Gastrocnemius medialis (tissue), 4 donors: ENCODE measurements around the gene LETMD1.

Source experiments
- POLR2A ChIP-seq, 2 donors: fragments of 450-650 bp; IDR thresholded peaks; one replicate each; pipeline ENCODE4 v1.6.1; 2017; ENCODE audit warnings: antibody characterized with exemption in 2 of 2, mild to moderate bottlenecking in 2 of 2, moderate library complexity in 2 of 2
- TF ChIP-seq, protein P1 (sequence below), 5 experiments: fragments of 450-650 bp in 3 of 5; fragments of 200-600 bp in 2 of 5; sonication (generic) in 2 of 5; IDR thresholded peaks in 4 of 5; conservative IDR thresholded peaks in 1 of 5; 1 replicate in 4 of 5; 2 replicates in 1 of 5; pipeline ENCODE4 v1.5.1; 2016 to 2019; ENCODE audit warnings: antibody characterized with exemption in 5 of 5, mild to moderate bottlenecking in 3 of 5, moderate library complexity in 3 of 5

DNA sequence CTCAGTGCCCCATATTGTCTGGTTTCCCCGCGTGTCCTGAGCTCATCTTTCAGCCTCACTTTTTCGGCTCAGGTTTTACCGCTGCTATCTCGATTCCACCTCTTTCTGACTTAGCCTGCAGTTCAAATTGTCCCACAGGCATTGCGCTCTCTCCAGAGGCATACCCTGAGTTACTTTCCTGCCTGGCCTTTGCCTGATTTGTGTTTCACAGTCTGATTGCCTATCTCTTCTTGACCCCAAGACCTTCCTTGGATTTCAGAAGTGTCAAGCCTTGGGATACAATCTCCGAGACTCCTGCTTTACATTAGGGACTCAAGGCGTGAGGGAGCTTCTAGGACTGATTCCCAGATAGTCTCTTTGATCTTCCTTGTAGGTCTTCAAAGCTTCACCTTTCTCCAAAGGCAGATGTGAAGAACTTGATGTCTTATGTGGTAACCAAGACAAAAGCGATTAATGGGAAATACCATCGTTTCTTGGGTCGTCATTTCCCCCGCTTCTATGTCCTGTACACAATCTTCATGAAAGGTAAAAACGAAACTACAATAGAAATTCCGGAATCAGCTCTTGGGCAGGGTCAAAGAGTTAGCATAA is 629 bp downstream of the LETMD1 start:
- TF ChIP-seq, protein P1, sequence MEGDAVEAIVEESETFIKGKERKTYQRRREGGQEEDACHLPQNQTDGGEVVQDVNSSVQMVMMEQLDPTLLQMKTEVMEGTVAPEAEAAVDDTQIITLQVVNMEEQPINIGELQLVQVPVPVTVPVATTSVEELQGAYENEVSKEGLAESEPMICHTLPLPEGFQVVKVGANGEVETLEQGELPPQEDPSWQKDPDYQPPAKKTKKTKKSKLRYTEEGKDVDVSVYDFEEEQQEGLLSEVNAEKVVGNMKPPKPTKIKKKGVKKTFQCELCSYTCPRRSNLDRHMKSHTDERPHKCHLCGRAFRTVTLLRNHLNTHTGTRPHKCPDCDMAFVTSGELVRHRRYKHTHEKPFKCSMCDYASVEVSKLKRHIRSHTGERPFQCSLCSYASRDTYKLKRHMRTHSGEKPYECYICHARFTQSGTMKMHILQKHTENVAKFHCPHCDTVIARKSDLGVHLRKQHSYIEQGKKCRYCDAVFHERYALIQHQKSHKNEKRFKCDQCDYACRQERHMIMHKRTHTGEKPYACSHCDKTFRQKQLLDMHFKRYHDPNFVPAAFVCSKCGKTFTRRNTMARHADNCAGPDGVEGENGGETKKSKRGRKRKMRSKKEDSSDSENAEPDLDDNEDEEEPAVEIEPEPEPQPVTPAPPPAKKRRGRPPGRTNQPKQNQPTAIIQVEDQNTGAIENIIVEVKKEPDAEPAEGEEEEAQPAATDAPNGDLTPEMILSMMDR (IDR thresholded peaks at IDR 0.05 in 4 of 5, conservative IDR thresholded peaks at IDR 0.05 in 1 of 5) = no peak
- no peak for TF ChIP-seq POLR2A (IDR thresholded peaks at IDR 0.05)
